Left kidney (tissue), 2 donors: ENCODE results near the gene XCR1. TPM values are rescaled to one million over a fixed set of nuclear protein-coding genes. Genes with fewer than 3 reads are reported as not detected.

Source experiments
- DNase-seq: peaks from one replicate; pipeline ENCODE4 v3.0.0-alpha.2; 2013
- polyA plus RNA-seq: library from polyadenylated mRNA; unstranded; fragments of 120-200 nt; gene quantifications from one replicate; pipeline ENCODE4 v1.2.1, GENCODE V29; 2013; ENCODE audit not compliant: insufficient read length

XCR1 gene
- polyA plus RNA-seq, 1 donor, result 0.15 TPM

GRCh38 chr3:45984331-45985312 lies 42.7 kb downstream of the XCR1 start:
- DNase-seq, result no peak

- DNase-seq, result no peak
Observed at GRCh38 chr3:45983770-45984169, 43.5 kb downstream of the XCR1 start.

GRCh38 chr3:45981346-45982074 lies 45.8 kb downstream of the XCR1 start:
- DNase-seq, result no peak

- DNase-seq, result no peak
Observed at GRCh38 chr3:45980819-45981218, 46.5 kb downstream of the XCR1 start.

- no peak for DNase-seq
Observed at GRCh38 chr3:45980229-45980813, 47.0 kb downstream of the XCR1 start.

- DNase-seq, result no peak
Observed at GRCh38 chr3:45979378-45979777, 47.9 kb downstream of the XCR1 start.

GRCh38 chr3:45978006-45978761 lies 49.1 kb downstream of the XCR1 start:
- no peak for DNase-seq

- no peak for DNase-seq
Observed at GRCh38 chr3:45976191-45977091, 50.8 kb downstream of the XCR1 start.

GRCh38 chr3:45975686-45976085 lies 51.6 kb downstream of the XCR1 start:
- no peak for DNase-seq

- DNase-seq, result no peak
Observed at GRCh38 chr3:45974686-45975085, 52.6 kb downstream of the XCR1 start.

- no peak for DNase-seq
Observed at GRCh38 chr3:45972534-45973402, 54.5 kb downstream of the XCR1 start.

- no peak for DNase-seq
Observed at GRCh38 chr3:45969953-45970352, 57.3 kb downstream of the XCR1 start.

- no peak for DNase-seq
Observed at GRCh38 chr3:45969116-45969515, 58.2 kb downstream of the XCR1 start.

GRCh38 chr3:45968706-45969105 lies 58.6 kb downstream of the XCR1 start:
- DNase-seq, result no peak

- no peak for DNase-seq
Observed at GRCh38 chr3:45968149-45968548, 59.1 kb downstream of the XCR1 start.

GRCh38 chr3:45967724-45968123 lies 59.6 kb downstream of the XCR1 start:
- DNase-seq, result no peak
